Loucy (cell line): ENCODE data around the gene CACHD1.

ENCODE experiments used
- EZH2phosphoT487 ChIP-seq: fragments of 200-600 bp; IDR thresholded peaks from 2 replicates; pipeline ENCODE4 v1.6.1; 2018; ENCODE audit warnings: antibody characterized with exemption, mild to moderate bottlenecking, moderate library complexity, borderline replicate concordance
- TF ChIP-seq, protein P1 (sequence below): fragments of 200-600 bp; sonication (generic); conservative IDR thresholded peaks from 2 replicates; pipeline ENCODE4 v1.5.1; 2014; ENCODE audit warnings: mild to moderate bottlenecking, antibody characterized with exemption, low read length

DNA sequence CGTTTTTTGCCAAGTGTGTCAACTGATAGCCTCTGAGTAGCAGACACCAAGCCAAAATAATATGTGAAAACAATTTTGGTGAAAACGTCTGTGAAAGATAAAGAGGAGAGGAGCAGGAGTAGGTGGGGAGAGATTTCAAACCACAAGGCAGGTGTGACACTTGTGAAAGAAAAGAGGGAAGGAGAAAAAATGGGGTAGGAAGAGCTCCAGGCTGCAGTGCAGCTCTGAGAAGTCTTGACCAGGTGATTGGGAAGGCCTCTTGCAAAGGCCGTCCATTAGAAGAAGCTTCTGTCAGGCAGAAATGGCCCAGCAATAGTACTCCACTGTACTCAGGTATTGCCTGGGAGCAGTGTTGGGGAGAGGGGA lies 264.3 kb downstream of the CACHD1 start:
- TF ChIP-seq, protein P1, sequence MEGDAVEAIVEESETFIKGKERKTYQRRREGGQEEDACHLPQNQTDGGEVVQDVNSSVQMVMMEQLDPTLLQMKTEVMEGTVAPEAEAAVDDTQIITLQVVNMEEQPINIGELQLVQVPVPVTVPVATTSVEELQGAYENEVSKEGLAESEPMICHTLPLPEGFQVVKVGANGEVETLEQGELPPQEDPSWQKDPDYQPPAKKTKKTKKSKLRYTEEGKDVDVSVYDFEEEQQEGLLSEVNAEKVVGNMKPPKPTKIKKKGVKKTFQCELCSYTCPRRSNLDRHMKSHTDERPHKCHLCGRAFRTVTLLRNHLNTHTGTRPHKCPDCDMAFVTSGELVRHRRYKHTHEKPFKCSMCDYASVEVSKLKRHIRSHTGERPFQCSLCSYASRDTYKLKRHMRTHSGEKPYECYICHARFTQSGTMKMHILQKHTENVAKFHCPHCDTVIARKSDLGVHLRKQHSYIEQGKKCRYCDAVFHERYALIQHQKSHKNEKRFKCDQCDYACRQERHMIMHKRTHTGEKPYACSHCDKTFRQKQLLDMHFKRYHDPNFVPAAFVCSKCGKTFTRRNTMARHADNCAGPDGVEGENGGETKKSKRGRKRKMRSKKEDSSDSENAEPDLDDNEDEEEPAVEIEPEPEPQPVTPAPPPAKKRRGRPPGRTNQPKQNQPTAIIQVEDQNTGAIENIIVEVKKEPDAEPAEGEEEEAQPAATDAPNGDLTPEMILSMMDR = no peak
- TF ChIP-seq EZH2phosphoT487 = no peak
